ENCODE measurements around the gene CCDC87.

The CCDC87 gene

GRCh38 chr11:66566221-66566620, 26.6 kb downstream of the CCDC87 start:
- H3K4me3 ChIP-seq (ENCODE audit: low read depth, low read length): no peak overlapping the region
- no peak for DNase-seq (ENCODE audit: low read depth)
- TF ChIP-seq, protein P1, sequence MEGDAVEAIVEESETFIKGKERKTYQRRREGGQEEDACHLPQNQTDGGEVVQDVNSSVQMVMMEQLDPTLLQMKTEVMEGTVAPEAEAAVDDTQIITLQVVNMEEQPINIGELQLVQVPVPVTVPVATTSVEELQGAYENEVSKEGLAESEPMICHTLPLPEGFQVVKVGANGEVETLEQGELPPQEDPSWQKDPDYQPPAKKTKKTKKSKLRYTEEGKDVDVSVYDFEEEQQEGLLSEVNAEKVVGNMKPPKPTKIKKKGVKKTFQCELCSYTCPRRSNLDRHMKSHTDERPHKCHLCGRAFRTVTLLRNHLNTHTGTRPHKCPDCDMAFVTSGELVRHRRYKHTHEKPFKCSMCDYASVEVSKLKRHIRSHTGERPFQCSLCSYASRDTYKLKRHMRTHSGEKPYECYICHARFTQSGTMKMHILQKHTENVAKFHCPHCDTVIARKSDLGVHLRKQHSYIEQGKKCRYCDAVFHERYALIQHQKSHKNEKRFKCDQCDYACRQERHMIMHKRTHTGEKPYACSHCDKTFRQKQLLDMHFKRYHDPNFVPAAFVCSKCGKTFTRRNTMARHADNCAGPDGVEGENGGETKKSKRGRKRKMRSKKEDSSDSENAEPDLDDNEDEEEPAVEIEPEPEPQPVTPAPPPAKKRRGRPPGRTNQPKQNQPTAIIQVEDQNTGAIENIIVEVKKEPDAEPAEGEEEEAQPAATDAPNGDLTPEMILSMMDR (IDR thresholded peaks at IDR 0.05; ENCODE audit: control insufficient read depth, extremely low read depth, insufficient read depth): no peak

GRCh38 chr11:66564984-66565383, 27.9 kb downstream of the CCDC87 start:
- no peak for DNase-seq (ENCODE audit: low read depth)
- TF ChIP-seq, protein P1 (IDR thresholded peaks at IDR 0.05; ENCODE audit: control insufficient read depth, extremely low read depth, insufficient read depth): no peak
- no peak overlapping the region for H3K4me3 ChIP-seq (ENCODE audit: low read depth, low read length)

DNA sequence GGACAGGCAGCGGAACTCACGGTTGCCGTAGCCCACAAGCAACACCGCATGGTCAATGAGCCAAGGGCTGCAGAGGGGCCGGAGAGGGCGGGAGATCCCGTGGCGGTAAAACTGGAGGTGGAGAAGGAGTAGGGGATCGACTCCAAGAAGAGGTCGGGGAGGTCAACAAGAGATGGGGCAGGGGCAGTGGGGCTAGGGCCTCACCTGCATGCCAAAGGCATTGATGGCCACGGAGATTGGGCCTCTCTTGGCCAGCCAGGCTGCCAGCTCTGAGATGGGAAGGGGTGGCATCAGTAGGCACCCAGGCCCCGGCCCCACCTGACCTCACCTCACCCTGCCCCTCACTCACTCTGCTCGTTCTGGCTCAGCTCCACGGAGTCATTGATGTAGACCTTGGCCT, 28.3 kb downstream of the CCDC87 start:
- H3K4me3 ChIP-seq (ENCODE audit: low read depth, low read length): no peak overlapping the region
- DNase-seq (ENCODE audit: low read depth): no peak
- TF ChIP-seq, protein P1 (IDR thresholded peaks at IDR 0.05; ENCODE audit: control insufficient read depth, extremely low read depth, insufficient read depth): no peak

- H3K4me3 ChIP-seq (ENCODE audit: low read depth, low read length): no peak overlapping the region
- TF ChIP-seq, protein P1 (IDR thresholded peaks at IDR 0.05; ENCODE audit: control insufficient read depth, extremely low read depth, insufficient read depth): no peak
- no peak for DNase-seq (ENCODE audit: low read depth)
Observed at GRCh38 chr11:66563832-66564231, 29.0 kb downstream of the CCDC87 start.

DNA sequence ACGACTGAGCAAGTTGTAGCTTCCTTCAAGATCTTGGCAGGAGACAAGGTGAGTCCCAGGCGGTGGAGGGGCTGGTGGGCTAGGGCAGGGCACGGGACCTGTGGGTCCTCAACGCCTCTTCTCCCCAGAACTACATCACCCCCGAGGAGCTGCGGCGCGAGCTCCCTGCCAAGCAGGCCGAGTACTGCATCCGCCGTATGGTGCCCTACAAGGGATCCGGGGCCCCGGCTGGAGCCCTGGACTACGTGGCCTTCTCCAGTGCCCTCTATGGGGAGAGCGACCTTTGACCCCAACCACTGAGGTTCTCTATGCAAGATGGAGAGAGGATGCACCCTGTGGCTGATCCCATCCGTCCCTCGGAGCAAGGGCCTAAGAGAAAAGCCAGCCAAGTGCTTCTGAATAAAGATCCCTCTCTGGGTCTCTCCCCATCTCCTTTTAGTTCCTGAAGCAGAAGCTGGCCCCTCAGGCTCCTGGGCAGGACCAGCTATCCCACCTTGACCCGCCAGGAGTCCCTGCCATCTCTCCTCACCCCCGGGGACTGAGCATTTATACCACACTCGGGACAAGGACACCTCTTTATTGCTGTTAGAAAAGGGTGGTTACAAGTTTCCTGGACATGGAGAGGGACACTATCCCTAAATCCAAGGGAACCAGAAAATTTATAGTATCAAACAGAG, 29.8 kb downstream of the CCDC87 start:
- TF ChIP-seq, protein P1 (IDR thresholded peaks at IDR 0.05; ENCODE audit: control insufficient read depth, extremely low read depth, insufficient read depth): no peak
- no peak for DNase-seq (ENCODE audit: low read depth)
- no peak overlapping the region for H3K4me3 ChIP-seq (ENCODE audit: low read depth, low read length)

DNA sequence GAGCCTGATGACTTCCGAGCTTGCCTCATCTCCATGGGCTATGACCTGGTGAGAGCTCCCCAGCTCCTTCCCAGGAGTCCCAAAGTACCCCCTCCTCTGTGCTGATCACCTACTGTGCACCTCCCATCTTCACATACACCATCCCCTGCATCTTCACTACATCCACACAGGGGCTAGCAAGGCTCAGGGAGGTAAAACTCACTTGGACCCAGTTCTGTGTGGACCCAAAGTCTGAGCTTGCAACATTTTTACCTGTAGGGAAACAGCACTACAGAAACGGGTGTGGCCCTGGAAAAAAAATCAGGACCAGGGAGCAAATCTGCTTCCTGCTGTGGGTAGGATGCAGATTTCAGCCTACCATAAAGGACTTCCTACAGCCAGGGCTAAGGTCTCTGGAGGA, 30.6 kb downstream of the CCDC87 start:
- no peak overlapping the region for H3K4me3 ChIP-seq (ENCODE audit: low read depth, low read length)
- DNase-seq (ENCODE audit: low read depth): no peak
- TF ChIP-seq, protein P1 (IDR thresholded peaks at IDR 0.05; ENCODE audit: control insufficient read depth, extremely low read depth, insufficient read depth): no peak

- no peak overlapping the region for H3K4me3 ChIP-seq (ENCODE audit: low read depth, low read length)
- DNase-seq (ENCODE audit: low read depth): no peak
- TF ChIP-seq, protein P1 (IDR thresholded peaks at IDR 0.05; ENCODE audit: control insufficient read depth, extremely low read depth, insufficient read depth): no peak
Observed at GRCh38 chr11:66561975-66562248, 31.0 kb downstream of the CCDC87 start.

Data from LNCaP clone FGC (cell line).